KBM-7 (cell line): ENCODE results near the gene TYW5.

Experiments
- DNase-seq: peaks from one replicate; pipeline ENCODE4 v3.0.0-alpha.2; 2015
- in situ Hi-C: fragments of 300-500 bp; cut with MboI; formaldehyde crosslinking; loops from 2 replicates; pipeline ENCODE4 v1.14.3; 2020; ENCODE audit warnings: low sequenced_read_pairs, low pct_unique_long_range_greater_than_20kb, mixed read lengths

TYW5 gene

DNA sequence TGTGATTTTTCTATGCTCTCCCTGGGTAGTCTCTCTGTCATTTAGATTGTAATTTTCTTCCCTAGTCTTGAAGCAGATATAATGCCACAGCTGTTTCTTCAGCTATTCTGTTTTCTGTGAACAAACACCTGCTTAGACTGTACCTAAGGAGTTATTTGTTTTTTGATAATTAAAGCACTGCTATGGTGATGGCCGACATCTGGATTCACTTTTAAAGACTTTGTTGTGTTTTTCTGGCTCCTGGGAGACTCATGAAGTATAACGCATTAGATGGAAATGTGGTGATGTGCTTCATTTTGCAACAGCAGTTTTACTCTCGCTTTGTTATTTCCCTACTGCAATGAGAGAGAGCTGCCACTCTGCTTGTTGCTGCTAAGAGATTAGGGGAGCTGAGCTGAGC lies 59.9 kb downstream of the TYW5 start:
- DNase-seq, result no peak
- in situ Hi-C loops, result no loop called here

DNA sequence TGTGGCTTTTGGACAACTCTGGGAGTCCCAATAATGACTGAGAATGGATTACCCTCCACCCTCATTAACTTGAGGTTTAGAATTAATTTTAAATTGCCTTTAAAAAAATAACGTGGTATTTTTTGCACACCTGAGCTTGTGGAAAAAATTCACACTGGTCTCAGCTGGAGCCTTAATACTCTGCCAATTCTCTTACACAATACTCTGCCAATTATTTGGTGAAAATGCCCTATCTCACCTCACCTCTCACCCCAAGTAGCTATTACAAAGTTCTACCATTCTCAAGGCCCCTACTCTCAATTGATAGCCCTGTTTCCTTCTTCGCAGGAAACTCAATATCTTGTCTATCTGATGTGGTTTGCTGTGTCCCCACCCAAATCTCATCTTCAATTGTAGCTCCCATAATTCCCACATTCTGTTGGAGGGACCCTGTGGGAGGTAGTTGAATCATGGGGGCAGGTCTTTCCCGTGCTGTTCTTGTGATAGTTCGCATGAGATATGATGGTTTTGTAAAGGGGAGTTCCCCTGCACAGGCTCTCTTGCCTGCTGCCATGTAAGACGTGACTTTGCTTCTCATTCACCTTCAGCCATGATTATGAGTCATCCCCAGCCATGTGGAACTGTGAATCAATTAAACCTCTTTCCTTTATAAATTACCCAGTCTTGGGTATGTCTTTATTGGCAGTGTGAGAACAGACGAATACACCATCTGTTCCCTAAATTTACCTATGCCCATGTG lies 71.6 kb downstream of the TYW5 start:
- in situ Hi-C loops, result no loop called here
- no peak for DNase-seq

DNA sequence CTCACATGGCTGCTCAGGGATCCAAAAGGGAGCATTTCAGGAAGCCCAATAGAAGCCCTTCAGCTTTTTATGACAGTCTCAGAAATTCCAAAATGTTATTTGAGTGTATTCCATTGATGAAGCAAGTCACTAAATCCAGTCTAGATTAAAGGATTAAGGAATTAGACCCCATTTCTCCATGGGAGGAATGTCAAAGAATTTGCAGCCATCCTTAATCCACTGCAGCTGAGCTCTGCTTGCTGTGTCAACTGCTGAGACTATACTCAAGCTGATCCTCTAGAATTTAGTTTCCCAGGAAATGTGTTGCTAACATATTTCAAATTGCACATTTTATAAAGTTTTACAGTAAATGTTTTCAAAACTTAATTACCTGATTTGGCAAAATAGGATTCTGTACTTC lies 72.6 kb downstream of the TYW5 start:
- DNase-seq, result no peak
- in situ Hi-C loops, result no loop called here
